ENCODE data around the gene TPP1.
A peak's percentile ranks its signal among the peaks of the same experiment; 100 is the strongest.

Gene TPP1

DNA sequence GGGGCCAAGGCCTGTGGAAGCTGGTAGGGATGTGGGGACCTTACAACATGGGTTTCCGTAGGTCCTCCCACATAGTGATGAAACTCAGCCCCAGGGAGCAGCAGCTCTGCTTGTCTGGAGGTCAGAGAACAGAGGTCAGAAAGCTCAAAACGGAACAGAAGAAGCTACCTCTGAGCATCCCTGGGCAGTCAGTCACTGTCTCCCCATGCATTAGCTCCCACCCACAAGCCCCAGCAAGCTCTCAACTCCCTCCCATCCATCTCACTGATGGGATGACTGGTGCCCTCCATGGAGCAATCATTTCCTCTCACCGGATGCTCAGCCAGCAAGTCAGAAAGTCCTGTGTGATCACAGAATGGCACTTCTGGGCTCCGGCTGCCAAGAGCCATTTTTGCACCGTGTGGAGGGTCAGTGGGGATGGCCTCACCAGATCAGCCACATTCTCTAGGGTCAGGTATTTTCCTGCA lies 1.9 kb downstream of the TPP1 start:
- Histone ChIP-seq H3K9me3 (ENCODE audit: severe bottlenecking) (no peaks in the 10 kb centered on the region), H3K4me1 (ENCODE audit: insufficient read depth, poor library complexity, severe bottlenecking) (peaks cover 4% of the 10 kb centered on the region), H3K27me3 (ENCODE audit: insufficient read depth, poor library complexity, severe bottlenecking) (no peaks in the 10 kb centered on the region), H3K27ac (ENCODE audit: poor library complexity, severe bottlenecking) (no peak overlapping the region), H3K36me3 (ENCODE audit: low read depth) (no peaks in the 10 kb centered on the region), H3K4me3 (ENCODE audit: severe bottlenecking) (no peak overlapping the region)
- no peak for TF ChIP-seq CTCF (IDR thresholded peaks at IDR 0.05; ENCODE audit: poor library complexity, severe bottlenecking)
- DNase-seq (ENCODE audit: low spot score) (peak; percentile 24), ATAC-seq (ENCODE audit: low read depth) (no peak)

- ATAC-seq (ENCODE audit: low read depth) (no peak), DNase-seq (ENCODE audit: low spot score) (no peak)
- Histone ChIP-seq H3K4me3 (ENCODE audit: severe bottlenecking) (no peak overlapping the region), H3K4me1 (ENCODE audit: insufficient read depth, poor library complexity, severe bottlenecking) (peaks cover 4% of the 10 kb centered on the region), H3K27me3 (ENCODE audit: insufficient read depth, poor library complexity, severe bottlenecking) (no peaks in the 10 kb centered on the region), H3K9me3 (ENCODE audit: severe bottlenecking) (no peaks in the 10 kb centered on the region), H3K27ac (ENCODE audit: poor library complexity, severe bottlenecking) (no peak overlapping the region), H3K36me3 (ENCODE audit: low read depth) (no peaks in the 10 kb centered on the region)
- TF ChIP-seq CTCF (IDR thresholded peaks at IDR 0.05; ENCODE audit: poor library complexity, severe bottlenecking): no peak
Measured at GRCh38 chr11:6616596-6617250, 2.5 kb downstream of the TPP1 start.

DNA sequence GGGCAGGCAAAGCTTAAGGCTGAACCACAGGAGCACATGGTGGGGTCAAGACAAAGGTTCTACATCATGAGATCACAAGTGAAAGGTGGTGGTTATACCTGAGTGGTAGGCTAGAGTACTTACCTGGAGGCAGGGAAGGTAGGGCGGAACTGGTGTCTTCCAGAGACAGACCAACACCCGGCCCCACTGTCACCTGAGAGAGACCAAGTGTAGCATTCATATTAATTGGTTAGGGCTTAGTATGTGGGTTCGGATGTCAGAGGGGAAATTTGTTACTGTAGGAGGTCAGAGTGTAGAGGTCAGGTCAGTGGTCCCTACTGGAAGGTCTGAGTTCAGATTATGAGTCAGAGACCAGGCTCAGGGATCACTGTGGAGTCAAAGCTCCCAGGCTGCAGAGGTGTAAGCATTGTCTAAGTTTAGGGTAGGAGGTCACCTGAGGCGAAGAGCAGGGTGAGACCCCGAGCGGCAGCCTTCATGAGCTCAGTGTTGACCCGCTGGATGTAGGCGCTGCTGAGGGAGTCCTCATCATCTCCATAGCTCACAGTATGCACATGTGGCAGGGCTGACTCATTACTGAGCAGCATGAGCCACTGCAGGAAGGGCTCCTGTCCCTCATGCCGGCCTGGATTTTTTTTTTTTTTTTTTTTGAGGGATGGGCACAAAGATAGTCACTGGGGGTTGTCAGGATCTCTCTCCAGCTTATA lies 3.2 kb downstream of the TPP1 start:
- Histone ChIP-seq H3K9me3 (ENCODE audit: severe bottlenecking) (no peaks in the 10 kb centered on the region), H3K27me3 (ENCODE audit: insufficient read depth, poor library complexity, severe bottlenecking) (no peaks in the 10 kb centered on the region), H3K27ac (ENCODE audit: poor library complexity, severe bottlenecking) (no peak overlapping the region), H3K36me3 (ENCODE audit: low read depth) (peaks cover 5% of the 10 kb centered on the region), H3K4me3 (ENCODE audit: severe bottlenecking) (no peak overlapping the region), H3K4me1 (ENCODE audit: insufficient read depth, poor library complexity, severe bottlenecking) (peaks cover 4% of the 10 kb centered on the region)
- DNase-seq (ENCODE audit: low spot score) (peak; percentile 18), ATAC-seq (ENCODE audit: low read depth) (no peak)
- no peak for TF ChIP-seq CTCF (IDR thresholded peaks at IDR 0.05; ENCODE audit: poor library complexity, severe bottlenecking)

GRCh38 chr11:6615046-6615445 lies 4.2 kb downstream of the TPP1 start:
- Histone ChIP-seq H3K4me1 (ENCODE audit: insufficient read depth, poor library complexity, severe bottlenecking) (peaks cover 4% of the 10 kb centered on the region), H3K27me3 (ENCODE audit: insufficient read depth, poor library complexity, severe bottlenecking) (no peaks in the 10 kb centered on the region), H3K4me3 (ENCODE audit: severe bottlenecking) (no peak overlapping the region), H3K27ac (ENCODE audit: poor library complexity, severe bottlenecking) (no peak overlapping the region), H3K36me3 (ENCODE audit: low read depth) (peaks cover 15% of the 10 kb centered on the region), H3K9me3 (ENCODE audit: severe bottlenecking) (no peaks in the 10 kb centered on the region)
- DNase-seq (ENCODE audit: low spot score) (no peak), ATAC-seq (ENCODE audit: low read depth) (no peak)
- no peak for TF ChIP-seq CTCF (IDR thresholded peaks at IDR 0.05; ENCODE audit: poor library complexity, severe bottlenecking)

GRCh38 chr11:6614446-6614845 lies 4.8 kb downstream of the TPP1 start:
- no peak for ATAC-seq (ENCODE audit: low read depth)
- Histone ChIP-seq H3K27ac (ENCODE audit: poor library complexity, severe bottlenecking) (no peak overlapping the region), H3K4me3 (ENCODE audit: severe bottlenecking) (no peak overlapping the region), H3K4me1 (ENCODE audit: insufficient read depth, poor library complexity, severe bottlenecking) (peaks cover under 1% of the 10 kb centered on the region), H3K36me3 (ENCODE audit: low read depth) (peaks cover 21% of the 10 kb centered on the region), H3K27me3 (ENCODE audit: insufficient read depth, poor library complexity, severe bottlenecking) (no peaks in the 10 kb centered on the region), H3K9me3 (ENCODE audit: severe bottlenecking) (no peaks in the 10 kb centered on the region)
- DNase-seq (ENCODE audit: low spot score): no peak
- TF ChIP-seq CTCF (IDR thresholded peaks at IDR 0.05; ENCODE audit: poor library complexity, severe bottlenecking): no peak

Measured in RWPE2 (cell line).